ENCODE results near the gene DMD. TPM values are rescaled to one million over a fixed set of nuclear protein-coding genes. Genes with fewer than 3 reads are reported as not detected.
"Not testable (repeated sequence)": the region's sequence is repeated elsewhere in the genome, so short reads cannot be mapped to it uniquely, and the experiment has no call there.

Gene DMD
- total RNA-seq, 1 donor from 2014 or later, result 131 TPM

- DNase-seq (no peak), ATAC-seq (no peak)
Measured at GRCh38 chrX:33161829-33162228, 49.5 kb downstream of the DMD start.

GRCh38 chrX:33160273-33160672 is 51.1 kb downstream of the DMD start:
- intact Hi-C loops (cut with micrococcal nuclease), result no loop called here
- ATAC-seq (no peak), DNase-seq (no peak)

More at GRCh38 chrX:33161829-33162228, 49.5 kb downstream of the DMD start:
- intact Hi-C loops (cut with micrococcal nuclease), result no loop called here

GRCh38 chrX:33156152-33156726 is 55.1 kb downstream of the DMD start:
- intact Hi-C loops (cut with micrococcal nuclease), result no loop called here

GRCh38 chrX:33149580-33149979 is 61.8 kb downstream of the DMD start:
- ATAC-seq, result no peak
- intact Hi-C loops (cut with micrococcal nuclease), result no loop called here

More at GRCh38 chrX:33156152-33156726, 55.1 kb downstream of the DMD start:
- ATAC-seq, result no peak
- no peak for DNase-seq

GRCh38 chrX:33149085-33149484 is 62.3 kb downstream of the DMD start:
- ATAC-seq (no peak), DNase-seq (no peak)
- intact Hi-C loops (cut with micrococcal nuclease), result no loop called here

More at GRCh38 chrX:33149580-33149979, 61.8 kb downstream of the DMD start:
- DNase-seq, result no peak

GRCh38 chrX:33142331-33142730 is 69.0 kb downstream of the DMD start:
- no peak for ATAC-seq
- intact Hi-C loops (cut with micrococcal nuclease), result no loop called here
- DNase-seq, result no peak

GRCh38 chrX:33138677-33139249 is 72.6 kb downstream of the DMD start:
- ATAC-seq (peak; percentile 22), DNase-seq (no peak)
- intact Hi-C loops (cut with micrococcal nuclease), result no loop called here

GRCh38 chrX:33134164-33134563 is 77.2 kb downstream of the DMD start:
- intact Hi-C loops (cut with micrococcal nuclease), result no loop called here
- ATAC-seq (no peak), DNase-seq (no peak)

GRCh38 chrX:33133320-33133719 is 78.0 kb downstream of the DMD start:
- ATAC-seq (no peak), DNase-seq (no peak)
- intact Hi-C loops (cut with micrococcal nuclease), result no loop called here

- intact Hi-C loops (cut with micrococcal nuclease), result no loop called here
- ATAC-seq (no peak), DNase-seq (no peak)
Measured at GRCh38 chrX:33132569-33132968, 78.8 kb downstream of the DMD start.

GRCh38 chrX:33129607-33130006 is 81.7 kb downstream of the DMD start:
- intact Hi-C loops (cut with micrococcal nuclease), result no loop called here
- ATAC-seq (no peak), DNase-seq (no peak)

GRCh38 chrX:33128048-33128805 is 83.1 kb downstream of the DMD start:
- ATAC-seq, result no peak
- intact Hi-C loops (cut with micrococcal nuclease), result no loop called here
- no peak for DNase-seq

- ATAC-seq (no peak), DNase-seq (no peak)
- intact Hi-C loops (cut with micrococcal nuclease), result no loop called here
Measured at GRCh38 chrX:33126469-33126868, 84.9 kb downstream of the DMD start.

- ATAC-seq, result no peak
- no peak for DNase-seq
- intact Hi-C loops (cut with micrococcal nuclease), result no loop called here
Measured at GRCh38 chrX:33109858-33110257, 101.5 kb downstream of the DMD start.

- ATAC-seq (no peak), DNase-seq (no peak)
- intact Hi-C loops (cut with micrococcal nuclease), result no loop called here
Measured at GRCh38 chrX:33106737-33107136, 104.6 kb downstream of the DMD start.

- ATAC-seq (no peak), DNase-seq (no peak)
- intact Hi-C loops (cut with micrococcal nuclease), result no loop called here
Measured at GRCh38 chrX:33095079-33095478, 116.3 kb downstream of the DMD start.

GRCh38 chrX:33087411-33087810 is 123.9 kb downstream of the DMD start:
- ATAC-seq, result no peak
- intact Hi-C loops (cut with micrococcal nuclease), result no loop called here
- DNase-seq, result no peak

- ATAC-seq (no peak), DNase-seq (no peak)
- intact Hi-C loops (cut with micrococcal nuclease), result no loop called here
Measured at GRCh38 chrX:33086886-33087285, 124.5 kb downstream of the DMD start.

- ATAC-seq (peak; percentile 48), DNase-seq (no peak)
- intact Hi-C loops (cut with micrococcal nuclease), result no loop called here
Measured at GRCh38 chrX:33082371-33082770, 129.0 kb downstream of the DMD start.

GRCh38 chrX:33078273-33078672 is 133.1 kb downstream of the DMD start:
- ATAC-seq (no peak), DNase-seq (no peak)
- intact Hi-C loops (cut with micrococcal nuclease), result no loop called here

GRCh38 chrX:33073660-33074059 is 137.7 kb downstream of the DMD start:
- intact Hi-C loops (cut with micrococcal nuclease); DNase-seq; ATAC-seq: not testable (repeated sequence)
